ENCODE results near the gene C12orf76. TPM values are rescaled to one million over a fixed set of nuclear protein-coding genes. Genes with fewer than 3 reads are reported as not detected.

The C12orf76 gene
- total and polyA plus RNA-seq, 2 of the 4 experiments (the other 2 are of a cell fraction) = 5.0 to 7.1 TPM

GRCh38 chr12:110012137-110012536 is 36.2 kb downstream of the C12orf76 start:
- no peak for DNase-seq
- Histone ChIP-seq H3K27ac (ENCODE audit: insufficient read depth, low read length) (no peak overlapping the region), H3K36me3 (ENCODE audit: control insufficient read depth, insufficient read depth, low read length) (peaks cover 29% of the 10 kb centered on the region), H2AK5ac (ENCODE audit: low read depth, low read length) (no peak overlapping the region), H3K4me2 (ENCODE audit: low read depth, low read length) (no peak overlapping the region), H3K4ac (ENCODE audit: low read depth, low read length) (no peak overlapping the region), H2BK15ac (ENCODE audit: low read depth, low read length) (no peak overlapping the region), H2BK5ac (ENCODE audit: low read depth, low read length, poor library complexity, severe bottlenecking) (no peak overlapping the region), H3K9me3 (ENCODE audit: control insufficient read depth, insufficient read depth, low read length) (no peaks in the 10 kb centered on the region), H3K79me1 (ENCODE audit: low read depth in 1 of 2, low read length in 2 of 2) (peaks cover 27 to 44% of the 10 kb centered on the region in 2 experiments), H2AFZ (replicated peaks; ENCODE audit: low read length, poor library complexity) (no peak overlapping the region), H4K5ac (ENCODE audit: low read depth, low read length) (no peak overlapping the region), H3K14ac (replicated peaks; ENCODE audit: low read depth, low read length) (no peak overlapping the region), H3K9ac (ENCODE audit: low read depth, low read length) (no peak overlapping the region), H2BK120ac (ENCODE audit: low read depth, low read length) (no peak overlapping the region), H3K18ac (ENCODE audit: low read depth, low read length) (no peak overlapping the region), H3K27me3 (ENCODE audit: control insufficient read depth, insufficient read depth, low read length) (no peaks in the 10 kb centered on the region), H3K23ac (ENCODE audit: low read depth, low read length) (no peak overlapping the region), H3K56ac (ENCODE audit: extremely low read depth, insufficient read depth, low read length) (no peak overlapping the region), H4K20me1 (ENCODE audit: insufficient read depth, low read length) (peaks cover 34% of the 10 kb centered on the region), H3K9me1 (ENCODE audit: insufficient read depth, low read length) (peaks cover 17% of the 10 kb centered on the region), H2BK20ac (ENCODE audit: low read depth, low read length) (no peak overlapping the region), H3K4me1 (ENCODE audit: control insufficient read depth, insufficient read depth, low read length) (peaks cover 8% of the 10 kb centered on the region), H3K4me3 (ENCODE audit: insufficient read depth, low read depth, low read length) (no peak overlapping the region), H4K8ac (ENCODE audit: low read depth in 2 of 2, low read length in 2 of 2) (no peak overlapping the region), H4K91ac (ENCODE audit: insufficient read depth, low read depth, low read length) (no peak overlapping the region), H2AK9ac (replicated peaks; ENCODE audit: low read depth, low read length, poor library complexity) (no peak overlapping the region)
- intact Hi-C loops (cut with micrococcal nuclease) (no loop called here), dilution Hi-C loops (cut with HindIII; ENCODE audit: low sequenced_read_pairs, unreplicated experiment) (no loop called here), in situ Hi-C loops (cut with MboI; ENCODE audit: low sequenced_read_pairs) (no loop called here)
- no CpG with 5 or more reads among the region's 6 CpGs for WGBS, 2 experiments (ENCODE audit: extremely low coverage in 2 of 2, insufficient read length in 1 of 2)
- TF ChIP-seq CEBPB (IDR thresholded peaks at IDR 0.05; ENCODE audit: low read depth, low read length) = peak; percentile 84
- TF ChIP-seq MXI1 (IDR thresholded peaks at IDR 0.05; ENCODE audit: borderline replicate concordance, low read depth, low read length) = no peak
- no TSS peak for BruUV-seq (replicated peaks)
- no peak for ATAC-seq (ENCODE audit: low read depth)
- ChIA-PET POLR2A (ENCODE audit: unreplicated experiment) (no interaction called here), CTCF (interaction anchor here (1.4 kb wide), 1 partner anchor 10 kb away, joined by 3 read pairs; no protein-coding TSS in a partner anchor)
